GM19193 (cell line): Measurements from ENCODE around the gene ADAMTS2.

Experiments used
- POLR2A ChIP-seq: IDR thresholded peaks from 4 replicates; pipeline ENCODE4 v1.6.1; 2011; ENCODE audit not compliant: insufficient read depth, insufficient read length; ENCODE audit errors: extremely low read depth

The ADAMTS2 gene

DNA sequence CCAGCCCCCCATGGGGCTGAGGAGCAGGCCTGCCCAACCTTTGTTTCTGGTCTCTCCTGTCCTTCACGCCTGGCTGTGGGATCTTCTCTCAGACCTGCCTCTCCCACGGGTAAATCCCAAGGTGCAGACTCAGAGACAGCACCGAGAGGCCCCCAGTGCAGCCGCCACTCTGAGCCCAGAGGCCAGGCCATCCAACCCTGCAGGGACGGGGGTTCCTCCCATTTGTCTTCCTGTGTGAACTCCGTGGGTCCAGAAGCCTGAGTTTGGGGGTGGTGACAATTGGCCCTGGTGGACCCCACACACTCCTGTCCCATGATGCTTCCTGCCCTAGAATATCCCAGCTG is 123.4 kb downstream of the ADAMTS2 start:
- no peak for TF ChIP-seq POLR2A

DNA sequence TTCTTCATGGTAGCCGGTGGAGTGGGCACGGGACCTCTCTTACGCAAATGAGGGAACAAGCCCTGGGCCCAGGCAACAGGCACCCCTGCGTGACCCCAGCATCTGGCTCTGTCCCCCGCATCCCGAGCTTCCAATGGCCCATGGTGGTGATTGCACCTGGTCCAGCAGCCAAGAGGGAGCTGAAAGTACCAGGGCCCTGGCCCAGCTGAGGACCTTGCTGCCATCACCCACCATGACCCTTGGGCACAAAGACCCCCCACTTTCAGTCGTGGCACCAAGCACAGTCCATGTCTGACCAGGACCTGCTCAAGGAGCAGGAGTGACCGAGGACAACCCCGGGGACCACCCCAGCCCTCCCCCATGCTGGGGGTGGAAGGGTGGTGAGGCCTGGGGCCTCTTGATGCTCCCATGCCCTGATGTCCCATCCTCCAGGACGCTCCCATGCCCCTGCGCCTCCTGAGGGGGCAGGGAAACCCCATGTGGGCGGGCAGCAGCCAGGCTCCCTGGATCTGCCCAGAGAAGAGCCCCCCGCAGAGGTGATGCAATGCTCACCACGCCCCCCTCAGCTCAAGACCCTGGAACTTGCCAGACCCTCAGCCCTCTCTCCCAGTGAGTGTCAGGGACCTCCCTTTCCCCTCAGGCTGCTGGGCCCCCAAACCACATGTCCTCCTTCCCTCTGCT is 123.9 kb downstream of the ADAMTS2 start:
- no peak for TF ChIP-seq POLR2A

GRCh38 chr5:179220716-179221115 is 124.5 kb downstream of the ADAMTS2 start:
- no peak for TF ChIP-seq POLR2A

GRCh38 chr5:179219661-179220620 is 125.3 kb downstream of the ADAMTS2 start:
- no peak for TF ChIP-seq POLR2A

- no peak for TF ChIP-seq POLR2A
Measured at GRCh38 chr5:179218943-179219330, 126.3 kb downstream of the ADAMTS2 start.

GRCh38 chr5:179217956-179218942 is 127.0 kb downstream of the ADAMTS2 start:
- TF ChIP-seq POLR2A = no peak

DNA sequence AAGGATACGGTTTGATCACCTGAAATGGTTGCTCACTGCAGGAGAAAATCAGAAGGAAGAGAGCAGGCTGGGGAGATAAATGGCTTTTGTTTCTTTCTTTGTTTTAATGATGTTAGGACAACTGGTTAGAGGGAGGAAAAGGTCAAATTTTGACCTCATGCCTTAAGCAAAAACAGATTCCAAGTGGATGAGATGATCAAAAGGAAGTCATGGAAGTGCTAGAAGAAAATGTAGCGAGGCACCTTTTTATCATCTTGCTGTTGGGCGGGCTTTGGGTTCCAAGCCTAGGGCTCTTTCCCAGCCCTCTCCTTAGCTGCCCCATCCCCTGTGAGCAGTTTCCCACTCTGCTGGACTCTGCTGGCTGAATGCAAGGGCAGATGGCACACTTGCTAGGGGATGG is 127.9 kb downstream of the ADAMTS2 start:
- no peak for TF ChIP-seq POLR2A

DNA sequence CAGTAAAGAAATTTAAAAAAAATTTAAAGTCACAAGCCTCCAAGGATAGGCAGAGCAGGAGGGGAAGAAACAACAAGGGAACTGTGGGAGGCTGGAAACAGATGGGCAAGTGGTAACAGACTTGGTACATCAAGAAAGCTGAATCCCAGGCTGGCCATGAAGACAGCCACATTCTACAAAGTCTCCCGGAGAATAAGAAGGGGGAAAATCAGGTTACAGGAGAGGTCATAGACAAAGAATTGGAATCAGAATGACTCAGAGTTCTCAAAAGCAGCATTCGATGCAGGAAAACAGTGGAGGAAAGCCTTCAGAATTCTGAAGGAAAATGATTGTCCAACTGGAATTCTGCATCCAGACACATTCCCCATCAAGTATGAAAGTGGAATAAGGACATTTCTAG is 129.7 kb downstream of the ADAMTS2 start:
- TF ChIP-seq POLR2A = no peak

- no peak for TF ChIP-seq POLR2A
Measured at GRCh38 chr5:179214678-179215077, 130.6 kb downstream of the ADAMTS2 start.

DNA sequence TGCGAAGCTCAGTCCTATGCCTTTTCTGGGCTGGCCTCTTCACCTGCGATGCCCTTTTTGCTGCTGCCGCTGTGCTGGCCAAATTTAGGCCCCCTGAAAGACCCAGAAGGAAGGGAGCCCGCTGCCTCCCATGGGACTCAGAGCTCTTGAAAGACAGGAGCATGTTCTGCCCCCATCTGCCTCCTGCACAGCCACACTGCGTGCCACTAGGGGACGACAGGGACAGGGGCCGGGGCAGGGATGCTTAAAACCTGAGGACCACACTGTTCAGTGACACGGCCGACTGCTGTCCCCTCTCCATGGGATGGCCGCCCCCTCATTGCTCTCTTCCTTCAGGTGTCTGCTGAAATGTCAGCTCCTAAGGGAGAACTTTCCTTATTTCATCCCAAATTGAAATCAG is 132.4 kb downstream of the ADAMTS2 start:
- no peak for TF ChIP-seq POLR2A

- TF ChIP-seq POLR2A = no peak
Measured at GRCh38 chr5:179211631-179212030, 133.6 kb downstream of the ADAMTS2 start.

- no peak for TF ChIP-seq POLR2A
Measured at GRCh38 chr5:179211068-179211467, 134.2 kb downstream of the ADAMTS2 start.

DNA sequence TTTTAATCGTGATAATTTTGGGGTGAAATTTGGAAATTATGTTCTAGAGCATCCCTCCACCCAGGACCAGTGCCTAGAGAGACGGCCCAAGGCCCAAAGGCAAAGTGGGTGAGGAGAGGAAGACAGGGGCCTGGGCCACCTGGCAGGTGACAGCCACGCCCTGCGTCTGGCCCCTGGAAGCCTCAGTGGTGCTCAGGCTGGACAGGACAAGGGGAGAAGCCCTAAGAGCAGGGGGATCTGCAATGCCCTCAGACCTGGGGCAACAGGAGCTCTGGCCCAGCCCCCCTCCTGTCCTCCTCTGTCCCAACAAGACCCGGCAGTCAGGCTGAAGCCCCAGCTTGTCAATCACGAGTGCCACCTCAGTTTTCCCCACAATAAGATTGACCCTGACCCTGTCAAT is 134.8 kb downstream of the ADAMTS2 start:
- TF ChIP-seq POLR2A = no peak

- no peak for TF ChIP-seq POLR2A
Measured at GRCh38 chr5:179209359-179210150, 135.7 kb downstream of the ADAMTS2 start.
